ENCODE results near the gene ACOX2.

DNA sequence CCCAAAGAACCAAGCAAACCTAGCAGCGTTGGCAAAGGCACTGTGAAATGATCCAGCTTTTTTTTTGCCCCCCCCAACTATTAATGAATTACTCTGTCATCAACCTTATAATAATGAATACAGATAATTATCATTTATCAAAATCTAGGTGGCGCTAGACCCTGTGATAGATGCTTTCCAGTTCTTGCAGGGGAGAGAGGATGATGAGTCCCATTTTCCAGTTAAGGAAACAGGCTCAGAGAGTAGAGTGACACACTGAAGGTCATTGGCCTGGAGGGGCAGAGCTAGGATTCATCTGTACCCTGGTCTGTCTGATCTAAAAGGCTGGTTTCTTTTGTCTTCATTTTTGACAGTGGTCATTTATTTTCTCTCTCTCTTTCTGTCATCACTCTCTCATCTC is 5.0 kb downstream of the ACOX2 start:
- TF ChIP-seq TAF1 (conservative IDR thresholded peaks at IDR 0.05) (no peak), CTCF (IDR thresholded peaks at IDR 0.05; ENCODE audit: low read depth, low read length, missing input control) (no peak), JUND (IDR thresholded peaks at IDR 0.05) (no peak), EGR1 (IDR thresholded peaks at IDR 0.05; ENCODE audit: low read depth in 2 of 2) (no peak), YY1 (IDR thresholded peaks at IDR 0.05) (no peak), SP1 (IDR thresholded peaks at IDR 0.05) (no peak), HNF4A (conservative IDR thresholded peaks at IDR 0.05) (no peak), GABPA (IDR thresholded peaks at IDR 0.05 in 1 of 2, conservative IDR thresholded peaks at IDR 0.05 in 1 of 2) (no peak), ZBTB33 (IDR thresholded peaks at IDR 0.05) (no peak)
- TF ChIP-seq, protein P1, sequence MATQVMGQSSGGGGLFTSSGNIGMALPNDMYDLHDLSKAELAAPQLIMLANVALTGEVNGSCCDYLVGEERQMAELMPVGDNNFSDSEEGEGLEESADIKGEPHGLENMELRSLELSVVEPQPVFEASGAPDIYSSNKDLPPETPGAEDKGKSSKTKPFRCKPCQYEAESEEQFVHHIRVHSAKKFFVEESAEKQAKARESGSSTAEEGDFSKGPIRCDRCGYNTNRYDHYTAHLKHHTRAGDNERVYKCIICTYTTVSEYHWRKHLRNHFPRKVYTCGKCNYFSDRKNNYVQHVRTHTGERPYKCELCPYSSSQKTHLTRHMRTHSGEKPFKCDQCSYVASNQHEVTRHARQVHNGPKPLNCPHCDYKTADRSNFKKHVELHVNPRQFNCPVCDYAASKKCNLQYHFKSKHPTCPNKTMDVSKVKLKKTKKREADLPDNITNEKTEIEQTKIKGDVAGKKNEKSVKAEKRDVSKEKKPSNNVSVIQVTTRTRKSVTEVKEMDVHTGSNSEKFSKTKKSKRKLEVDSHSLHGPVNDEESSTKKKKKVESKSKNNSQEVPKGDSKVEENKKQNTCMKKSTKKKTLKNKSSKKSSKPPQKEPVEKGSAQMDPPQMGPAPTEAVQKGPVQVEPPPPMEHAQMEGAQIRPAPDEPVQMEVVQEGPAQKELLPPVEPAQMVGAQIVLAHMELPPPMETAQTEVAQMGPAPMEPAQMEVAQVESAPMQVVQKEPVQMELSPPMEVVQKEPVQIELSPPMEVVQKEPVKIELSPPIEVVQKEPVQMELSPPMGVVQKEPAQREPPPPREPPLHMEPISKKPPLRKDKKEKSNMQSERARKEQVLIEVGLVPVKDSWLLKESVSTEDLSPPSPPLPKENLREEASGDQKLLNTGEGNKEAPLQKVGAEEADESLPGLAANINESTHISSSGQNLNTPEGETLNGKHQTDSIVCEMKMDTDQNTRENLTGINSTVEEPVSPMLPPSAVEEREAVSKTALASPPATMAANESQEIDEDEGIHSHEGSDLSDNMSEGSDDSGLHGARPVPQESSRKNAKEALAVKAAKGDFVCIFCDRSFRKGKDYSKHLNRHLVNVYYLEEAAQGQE (IDR thresholded peaks at IDR 0.05): no peak
- TF ChIP-seq, protein P2, sequence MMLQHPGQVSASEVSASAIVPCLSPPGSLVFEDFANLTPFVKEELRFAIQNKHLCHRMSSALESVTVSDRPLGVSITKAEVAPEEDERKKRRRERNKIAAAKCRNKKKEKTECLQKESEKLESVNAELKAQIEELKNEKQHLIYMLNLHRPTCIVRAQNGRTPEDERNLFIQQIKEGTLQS (IDR thresholded peaks at IDR 0.05): no peak
